Stromal cell of bone marrow (primary cell): ENCODE data around the gene YIF1B.
"Not testable (repeated sequence)": the region's sequence is repeated elsewhere in the genome, so short reads cannot be mapped to it uniquely, and the experiment has no call there.

Source experiments
- DNase-seq: peaks from one replicate; pipeline ENCODE4 v3.0.0-alpha.2; 2012; ENCODE audit warnings: low read depth

YIF1B gene

GRCh38 chr19:38276942-38277517 lies 38.7 kb downstream of the YIF1B start:
- DNase-seq: no peak

- DNase-seq: no peak
Measured at GRCh38 chr19:38274739-38275138, 41.0 kb downstream of the YIF1B start.

- DNase-seq: no peak
Measured at GRCh38 chr19:38273499-38273898, 42.2 kb downstream of the YIF1B start.

DNA sequence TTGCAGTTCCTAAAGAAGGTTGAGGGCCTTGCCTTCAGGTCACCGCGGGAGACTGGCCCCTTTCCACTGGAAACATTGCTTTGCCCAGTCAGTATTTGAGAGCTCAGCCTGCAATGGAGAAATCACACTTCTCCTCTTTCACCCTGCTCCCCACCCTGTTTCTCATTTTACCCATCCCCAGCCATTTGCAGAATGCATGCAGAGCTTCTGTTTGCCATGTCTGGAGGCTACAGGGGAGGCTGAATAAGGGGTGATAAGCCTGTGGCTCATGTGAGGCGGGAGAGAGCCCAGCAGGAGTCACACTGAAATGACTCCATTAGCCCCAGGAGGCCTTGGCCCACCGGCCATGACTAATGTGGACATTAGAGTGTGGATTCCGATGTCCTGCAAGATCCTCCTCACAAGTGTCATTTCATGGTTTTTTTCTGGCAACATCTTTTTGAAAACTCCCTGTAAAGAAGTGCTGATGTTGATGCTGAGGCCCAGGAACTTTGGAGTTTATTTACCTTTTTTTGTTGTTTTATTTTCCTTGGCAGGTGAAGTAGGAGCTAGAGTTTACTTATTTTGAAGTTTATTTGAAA lies 45.1 kb downstream of the YIF1B start:
- no peak for DNase-seq

- DNase-seq: no peak
Measured at GRCh38 chr19:38268539-38268938, 47.2 kb downstream of the YIF1B start.

- no peak for DNase-seq
Measured at GRCh38 chr19:38267761-38268483, 47.8 kb downstream of the YIF1B start.

DNA sequence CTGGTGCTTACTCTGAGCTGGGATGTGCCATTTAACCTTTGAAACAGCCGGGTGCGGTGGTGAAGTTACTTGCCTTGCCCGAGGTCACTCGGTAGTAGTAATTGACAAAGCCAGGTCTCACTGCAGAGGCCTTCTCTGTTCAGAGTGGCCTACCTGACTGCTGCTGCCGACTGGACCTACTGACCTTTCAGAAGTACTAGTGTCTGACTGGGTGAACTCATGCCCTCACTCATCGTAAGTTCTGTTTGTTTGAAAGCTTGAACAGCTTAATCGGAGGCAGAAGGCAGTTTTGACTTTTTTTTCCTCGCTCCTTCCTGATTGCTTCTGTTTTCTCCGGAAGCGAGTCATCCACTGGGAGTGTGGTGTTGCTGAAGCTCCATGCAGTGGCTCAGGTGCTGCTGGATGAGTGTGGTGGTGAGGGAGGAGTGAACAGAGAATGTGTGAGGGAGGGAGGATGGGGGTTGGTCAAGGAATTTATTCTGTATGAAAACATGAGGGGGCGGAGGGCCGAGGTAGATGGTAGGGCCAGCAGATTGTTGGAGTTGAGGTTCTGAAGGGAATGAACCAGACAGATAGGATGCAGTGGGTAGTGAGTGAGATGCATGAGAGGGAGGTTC lies 48.7 kb downstream of the YIF1B start:
- no peak for DNase-seq

DNA sequence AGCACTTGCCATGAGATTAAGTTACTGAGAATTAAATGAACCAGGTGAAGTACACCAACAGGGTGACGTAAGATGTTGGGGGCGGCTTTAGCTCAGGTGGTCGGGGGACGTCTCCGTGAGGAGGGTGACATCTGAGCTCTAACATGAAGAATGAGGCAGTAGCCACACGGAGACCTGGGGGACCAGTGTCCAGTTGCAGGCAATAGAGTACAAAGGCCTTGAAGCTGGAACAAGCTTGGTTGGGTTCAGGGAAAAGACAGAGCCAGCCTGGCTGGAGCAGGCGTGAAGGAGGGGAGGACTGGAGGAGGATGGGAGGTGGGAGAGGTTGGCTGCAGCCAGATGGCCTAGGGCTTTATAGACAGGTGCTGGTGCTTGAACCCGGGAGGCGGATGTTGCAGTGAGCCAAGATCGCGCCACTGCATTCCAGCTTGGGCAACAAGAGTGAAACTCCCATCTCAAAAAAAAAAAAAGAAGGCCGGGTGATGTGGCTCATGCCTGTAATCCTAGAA lies 49.8 kb downstream of the YIF1B start:
- DNase-seq: no peak

DNA sequence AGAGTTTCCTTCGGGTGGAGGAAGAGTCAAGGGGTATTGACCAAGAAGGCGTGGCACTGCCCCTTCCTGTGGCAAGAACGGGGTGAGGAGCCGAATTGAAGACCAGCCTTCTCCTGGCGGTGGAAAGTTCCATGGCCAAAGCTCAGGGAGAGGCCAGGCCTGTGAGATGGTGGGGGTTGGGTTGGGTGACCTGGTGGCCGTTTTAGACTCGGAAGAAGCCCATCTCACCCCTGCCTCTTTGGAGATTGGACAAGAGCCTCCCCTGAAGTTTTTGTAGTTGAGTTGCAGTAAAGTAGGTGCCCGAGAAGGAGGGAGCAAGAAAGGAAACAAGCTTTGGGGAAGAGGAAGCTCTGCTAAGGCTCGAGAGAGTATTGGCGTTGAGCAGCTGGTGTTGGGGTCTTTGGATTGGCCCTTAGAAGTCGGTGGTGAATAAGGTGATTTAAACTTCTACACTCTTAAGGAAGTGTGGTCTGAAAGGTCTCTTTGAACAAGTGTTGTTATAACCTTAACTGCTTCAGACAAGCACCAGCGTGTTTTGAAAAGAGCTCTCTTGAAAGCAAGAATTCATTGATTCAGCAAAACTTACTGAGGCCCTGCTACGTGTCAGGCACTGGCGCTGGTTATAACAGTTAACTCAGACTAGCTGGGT lies 50.4 kb downstream of the YIF1B start:
- no peak for DNase-seq

GRCh38 chr19:38264486-38265212 lies 51.1 kb downstream of the YIF1B start, which contains the start of gene SPINT2:
SPINT2 (plus strand) TSS chr19:38264573; CDS start chr19:38264893, 320 bp downstream.
- DNase-seq: no peak

GRCh38 chr19:38263689-38264485 lies 51.9 kb downstream of the YIF1B start:
- no peak for DNase-seq

GRCh38 chr19:38262585-38263268 lies 53.0 kb downstream of the YIF1B start:
- DNase-seq: no peak

DNA sequence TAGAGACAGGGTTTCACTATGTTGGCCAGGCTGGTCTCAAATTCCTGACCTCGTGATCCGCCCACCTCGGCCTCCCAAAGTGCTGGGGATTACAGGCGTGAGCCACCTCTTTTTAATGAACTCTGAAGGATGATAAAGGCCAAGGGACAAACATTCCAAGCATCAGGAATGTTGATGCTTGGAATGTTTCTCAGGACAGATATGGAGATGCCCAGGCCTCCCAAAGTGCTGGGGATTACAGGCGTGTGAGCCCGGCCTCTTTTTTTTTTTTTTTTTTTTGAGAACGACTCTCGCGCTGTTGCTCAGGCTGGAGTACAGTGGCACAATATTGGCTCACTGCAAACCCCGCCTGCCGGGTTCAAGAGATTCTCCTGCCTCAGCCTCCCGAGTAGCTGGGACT lies 53.8 kb downstream of the YIF1B start:
- not testable (repeated sequence) for DNase-seq

GRCh38 chr19:38255383-38256014 lies 60.2 kb downstream of the YIF1B start:
- DNase-seq: no peak

DNA sequence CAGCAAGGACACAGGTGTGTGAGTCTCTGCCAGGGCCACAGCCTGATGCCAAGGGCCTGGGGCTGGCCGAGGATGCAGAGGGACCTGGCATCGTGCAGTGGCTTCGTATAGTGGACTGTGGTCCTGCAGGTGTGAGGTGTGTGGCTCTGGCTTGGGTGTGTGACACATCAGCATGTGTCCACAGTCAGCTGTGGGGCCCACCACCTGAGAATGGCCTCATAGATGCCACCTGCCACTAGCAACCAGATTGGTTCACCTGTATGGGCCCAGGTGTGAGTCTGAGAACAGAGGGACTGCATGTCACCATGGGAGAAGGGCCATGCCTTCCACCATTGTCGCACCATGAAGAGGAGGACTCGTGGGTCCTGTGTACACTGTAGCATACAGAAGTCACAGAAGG lies 62.0 kb downstream of the YIF1B start:
- DNase-seq: no peak
